Omental fat pad (tissue), 4 donors: ENCODE results near the gene B4GALT7. TPM values are rescaled to one million over a fixed set of nuclear protein-coding genes. Genes with fewer than 3 reads are reported as not detected.
"Not testable (repeated sequence)": the region's sequence is repeated elsewhere in the genome, so short reads cannot be mapped to it uniquely, and the experiment has no call there.

Experiments
- ATAC-seq: fragments of 150-250 bp; one replicate; pipeline ENCODE4 v1.9.1; 2016; ENCODE audit warnings: mild to moderate bottlenecking, moderate library complexity; ENCODE audit not compliant: low FRiP score
- DNase-seq: peaks from one replicate; pipeline ENCODE4 v3.0.0-alpha.2; 2019; ENCODE audit warnings: low spot score
- total RNA-seq, 4 donors: library from RNA; depleted of rRNA; stranded (reverse); fragments of >200 nt; gene quantifications; one replicate each; pipeline ENCODE4 v1.1.0, GENCODE V29; 2016
- TF ChIP-seq, protein P1 (sequence below), 3 donors: fragments of 450-650 bp; IDR thresholded peaks; one replicate each; pipeline ENCODE4 v1.5.1; 2016 to 2017; ENCODE audit warnings: antibody characterized with exemption in 3 of 3, mild to moderate bottlenecking in 3 of 3, moderate library complexity in 2 of 3

Gene B4GALT7
- total RNA-seq, 4 donors from 2014 or later, result 19.5 to 46.4 (median 25.8) TPM

DNA sequence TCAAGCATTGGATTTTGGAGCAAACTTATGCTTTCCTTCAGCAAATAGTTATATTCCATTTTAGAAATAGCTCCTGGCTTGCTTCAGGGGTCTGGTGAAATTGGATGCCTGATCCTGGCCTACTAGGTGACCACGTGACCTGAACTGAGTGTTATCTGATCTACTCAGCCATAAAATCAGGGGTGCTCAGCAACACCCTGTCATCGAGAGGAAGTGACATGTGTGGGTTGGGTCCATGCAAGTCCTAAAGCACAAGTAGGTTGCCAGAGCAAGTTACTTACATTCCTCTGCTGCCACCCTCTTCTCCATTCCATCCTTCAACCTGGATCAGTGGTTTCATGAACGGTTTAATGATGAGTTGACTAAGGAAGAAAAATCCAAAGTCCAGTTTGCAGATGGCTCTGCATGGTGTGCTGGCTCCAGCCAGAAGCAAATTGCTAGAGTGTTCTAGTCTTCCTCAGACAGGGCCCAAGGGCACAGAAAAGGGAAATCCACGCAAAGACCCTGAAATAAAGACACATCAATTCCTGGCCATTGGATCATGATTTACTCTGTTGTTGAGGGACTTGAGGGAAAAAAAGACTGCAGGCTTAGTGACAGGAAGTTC lies 42.8 kb upstream of the B4GALT7 start:
- no peak for DNase-seq
- TF ChIP-seq, protein P1, sequence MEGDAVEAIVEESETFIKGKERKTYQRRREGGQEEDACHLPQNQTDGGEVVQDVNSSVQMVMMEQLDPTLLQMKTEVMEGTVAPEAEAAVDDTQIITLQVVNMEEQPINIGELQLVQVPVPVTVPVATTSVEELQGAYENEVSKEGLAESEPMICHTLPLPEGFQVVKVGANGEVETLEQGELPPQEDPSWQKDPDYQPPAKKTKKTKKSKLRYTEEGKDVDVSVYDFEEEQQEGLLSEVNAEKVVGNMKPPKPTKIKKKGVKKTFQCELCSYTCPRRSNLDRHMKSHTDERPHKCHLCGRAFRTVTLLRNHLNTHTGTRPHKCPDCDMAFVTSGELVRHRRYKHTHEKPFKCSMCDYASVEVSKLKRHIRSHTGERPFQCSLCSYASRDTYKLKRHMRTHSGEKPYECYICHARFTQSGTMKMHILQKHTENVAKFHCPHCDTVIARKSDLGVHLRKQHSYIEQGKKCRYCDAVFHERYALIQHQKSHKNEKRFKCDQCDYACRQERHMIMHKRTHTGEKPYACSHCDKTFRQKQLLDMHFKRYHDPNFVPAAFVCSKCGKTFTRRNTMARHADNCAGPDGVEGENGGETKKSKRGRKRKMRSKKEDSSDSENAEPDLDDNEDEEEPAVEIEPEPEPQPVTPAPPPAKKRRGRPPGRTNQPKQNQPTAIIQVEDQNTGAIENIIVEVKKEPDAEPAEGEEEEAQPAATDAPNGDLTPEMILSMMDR (IDR thresholded peaks at IDR 0.05), result no peak
- ATAC-seq, result no peak

DNA sequence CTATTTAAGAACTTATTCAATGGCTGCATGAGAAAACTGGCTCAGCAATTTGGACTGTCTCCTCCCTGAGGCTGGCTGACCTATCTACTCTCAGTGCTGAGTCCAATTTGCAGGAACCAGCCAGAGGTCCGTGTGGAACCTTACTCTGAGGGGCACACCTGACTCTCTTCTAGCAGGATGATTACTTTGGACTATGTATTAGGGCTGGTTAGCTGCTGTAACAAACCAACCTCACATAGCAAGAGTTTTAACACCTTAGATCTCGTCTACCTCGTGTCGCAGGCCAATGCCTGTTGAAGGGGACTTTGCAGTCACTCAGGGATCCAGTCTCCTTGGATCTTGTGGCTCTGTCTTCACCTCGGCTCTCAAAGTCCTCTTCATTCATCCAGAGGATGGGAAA lies 42.1 kb upstream of the B4GALT7 start:
- ATAC-seq, result no peak
- DNase-seq, result no peak
- TF ChIP-seq, protein P1 (IDR thresholded peaks at IDR 0.05), result no peak

DNA sequence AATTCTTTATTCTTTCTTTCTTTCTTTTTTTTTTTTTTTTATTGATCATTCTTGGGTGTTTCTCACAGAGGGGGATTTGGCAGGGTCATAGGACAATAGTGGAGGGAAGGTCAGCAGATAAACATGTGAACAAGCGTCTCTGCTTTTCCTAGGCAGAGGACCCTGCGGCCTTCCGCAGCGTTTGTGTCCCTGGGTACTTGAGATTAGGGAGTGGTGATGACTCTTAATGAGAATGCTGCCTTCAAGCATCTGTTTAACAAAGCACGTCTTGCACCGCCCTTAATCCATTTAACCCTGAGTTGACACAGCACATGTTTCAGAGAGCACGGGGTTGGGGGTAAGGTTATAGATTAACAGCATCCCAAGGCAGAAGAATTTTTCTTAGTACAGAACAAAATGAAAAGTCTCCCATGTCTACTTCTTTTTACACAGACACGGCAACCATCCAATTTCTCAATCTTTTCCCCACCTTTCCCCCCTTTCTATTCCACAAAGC lies 40.4 kb upstream of the B4GALT7 start:
- DNase-seq, ATAC-seq: not testable (repeated sequence)

DNA sequence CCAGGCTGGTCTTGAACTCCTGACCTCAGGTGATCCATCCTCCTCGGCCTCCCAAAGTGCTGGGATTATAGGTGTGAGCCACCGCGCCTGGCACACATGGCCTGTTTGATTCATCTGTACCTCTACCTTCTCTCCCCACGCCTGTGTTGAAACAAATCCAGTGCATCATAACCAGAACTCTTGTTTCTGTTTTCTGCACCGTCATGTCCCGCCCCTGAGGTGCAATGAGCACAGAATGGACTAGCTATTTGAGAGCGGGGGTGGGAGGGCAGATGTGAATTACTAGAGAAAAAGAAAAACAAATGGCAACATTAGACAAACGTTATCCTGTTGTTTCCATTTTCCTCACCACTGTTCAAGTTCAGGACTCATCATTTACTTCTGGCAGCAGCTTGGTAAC lies 34.9 kb upstream of the B4GALT7 start:
- TF ChIP-seq, protein P1 (IDR thresholded peaks at IDR 0.05), result no peak
- no peak for DNase-seq

DNA sequence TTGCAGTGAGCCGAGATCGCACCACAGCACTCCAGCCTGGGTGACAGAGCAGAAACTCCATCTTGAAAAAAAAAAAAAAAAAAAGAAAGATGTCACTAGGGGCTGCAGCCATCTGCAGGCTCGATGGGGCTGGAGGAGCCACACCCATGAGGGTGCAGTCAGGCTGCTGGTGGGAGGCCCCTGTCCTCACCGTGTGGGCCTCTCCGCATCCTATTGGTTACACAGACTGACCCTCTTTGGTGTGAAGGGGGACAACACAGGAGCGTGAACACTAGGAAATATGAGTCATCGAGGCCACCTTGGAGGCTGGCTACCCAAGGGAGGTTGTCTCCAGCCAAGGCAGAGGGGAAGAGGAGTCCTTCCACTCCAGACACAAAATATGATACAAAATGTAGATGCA lies 31.6 kb upstream of the B4GALT7 start:
- no peak for DNase-seq
- TF ChIP-seq, protein P1 (IDR thresholded peaks at IDR 0.05), result no peak
- ATAC-seq, result no peak

More for the DNA sequence above, 34.9 kb upstream of the B4GALT7 start:
- no peak for ATAC-seq

DNA sequence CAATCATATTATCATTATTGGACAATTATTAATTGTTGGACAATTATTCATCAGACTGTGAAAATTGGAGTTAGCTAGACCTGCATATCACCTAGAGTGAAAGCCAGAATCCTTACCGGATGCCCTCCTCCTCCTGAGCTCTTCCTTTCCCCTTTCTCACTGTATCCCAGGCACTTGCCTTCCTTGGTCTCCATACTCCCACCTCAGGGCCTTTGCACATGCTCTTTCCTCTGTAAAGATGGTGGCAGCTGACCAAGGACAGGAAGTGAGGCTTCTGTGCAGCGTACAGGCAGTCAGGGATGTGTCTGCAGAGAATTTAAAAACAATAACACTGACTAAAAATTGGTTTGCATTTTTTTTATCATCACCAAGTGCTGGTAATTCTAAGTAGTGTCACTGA lies 30.0 kb upstream of the B4GALT7 start:
- TF ChIP-seq, protein P1 (IDR thresholded peaks at IDR 0.05), result no peak
- no peak for DNase-seq
- no peak for ATAC-seq

DNA sequence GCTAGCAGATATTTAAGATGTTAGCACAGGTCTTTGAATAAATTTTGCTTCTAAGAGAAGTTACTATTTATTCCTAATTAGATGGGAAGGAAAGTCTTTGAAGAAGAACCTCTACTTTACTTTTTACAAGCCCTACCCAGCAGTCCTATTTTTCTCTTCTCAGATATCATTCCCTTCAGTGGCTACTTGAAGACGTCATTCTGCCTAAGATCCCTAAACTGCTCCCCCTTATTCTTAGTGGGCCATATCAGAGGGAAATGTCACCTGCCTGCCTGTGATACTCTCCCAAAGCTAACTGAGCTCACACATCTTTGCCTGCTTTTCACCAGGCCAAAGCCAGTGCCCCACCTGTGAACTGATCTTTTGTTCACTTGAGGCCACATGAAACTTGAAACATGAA lies 24.4 kb upstream of the B4GALT7 start:
- no peak for DNase-seq
- ATAC-seq, result no peak
- TF ChIP-seq, protein P1 (IDR thresholded peaks at IDR 0.05), result no peak
